K562 (cell line): ENCODE data around the gene NLRP12. TPM values are rescaled to one million over a fixed set of nuclear protein-coding genes. Genes with fewer than 3 reads are reported as not detected.

Source experiments
- ATAC-seq: fragments of 200-7000 bp; cut with Tn5 transposase; 3 replicates; pipeline ENCODE4 v1.9.1; 2020; ENCODE audit warnings: moderate library complexity
- BruUV-seq: library from RNA; stranded (reverse); fragments of 400-500 nt; replicated peaks from 2 replicates; lab custom pipeline; 2021; lab: Mats Ljungman, UMichigan
- CTCF ChIA-PET: fragments of 300-600 bp; formaldehyde crosslinking; extraction: SDS; loops from one replicate; lab custom pipeline; 2021; ENCODE audit warnings: low intra/inter-chr PET ratio; lab: Yijun Ruan, JAX
- POLR2A ChIA-PET: fragments of 300-600, 350-650 bp; sonication (Branson Sonifier 250); formaldehyde crosslinking; extraction: SDS; loops from one replicate; lab custom pipeline; 2021; ENCODE audit warnings: antibody characterized with exemption, inconsistent platforms; lab: Yijun Ruan, JAX
- DNase-seq, 4 experiments: peaks; one replicate each; pipeline versions ENCODE4 v3.0.0 to v3.0.0-alpha.2; 2011 to 2018; ENCODE audit warnings: low spot score in 3 of 4, mixed read lengths in 3 of 4; ENCODE audit errors: extremely low read depth in 1 of 4
- FAIRE-seq: peaks from 2 replicates; lab custom pipeline; 2011; peaks lifted over from hg19 to GRCh38; lab: Jason Lieb, UNC
- H2AFZ ChIP-seq: 2 replicates; pipeline ENCODE4 v1.6.0; 2011; ENCODE audit warnings: low read depth, low read length, control low read depth, inconsistent platforms
- H3K27ac ChIP-seq: fragments of 200-600 bp; 3 replicates; pipeline ENCODE4 v1.8.0; 2011; ENCODE audit warnings: low read depth, mild to moderate bottlenecking, control low read depth, inconsistent platforms, low read length, moderate library complexity, mixed read lengths; ENCODE audit errors: extremely low read depth
- H3K27me3 ChIP-seq, 2 experiments: fragments of 300-600 bp in 1 of 2; 2 replicates in 1 of 2; 3 replicates in 1 of 2; pipeline versions ENCODE4 v1.6.0 to v1.8.0; 2011; ENCODE audit warnings: inconsistent platforms in 2 of 2, low read length in 2 of 2, mild to moderate bottlenecking in 1 of 2, mixed read lengths in 1 of 2, moderate library complexity in 1 of 2; ENCODE audit not compliant: control insufficient read depth in 2 of 2, insufficient read depth in 2 of 2
- H3K36me3 ChIP-seq: fragments of 300-600 bp; 3 replicates; pipeline ENCODE4 v1.8.0; 2011; ENCODE audit warnings: mild to moderate bottlenecking, low read length, inconsistent platforms; ENCODE audit not compliant: control insufficient read depth, insufficient read depth
- H3K4me1 ChIP-seq, 2 experiments: fragments of 200-600 bp in 1 of 2; replicated peaks in 1 of 2; 2 replicates in 1 of 2; 3 replicates in 1 of 2; pipeline versions ENCODE4 v1.5.1 to v1.8.0; 2011; ENCODE audit warnings: inconsistent platforms in 2 of 2, low read length in 2 of 2, mild to moderate bottlenecking in 1 of 2, mixed read lengths in 1 of 2, moderate library complexity in 1 of 2; ENCODE audit not compliant: control insufficient read depth in 2 of 2, insufficient read depth in 2 of 2
- H3K4me2 ChIP-seq: 2 replicates; pipeline ENCODE4 v1.6.1; 2011; ENCODE audit warnings: low read length, control low read depth, inconsistent platforms, mixed read lengths; ENCODE audit not compliant: insufficient read depth
- H3K4me3 ChIP-seq: fragments of 200-600 bp; sonication (generic), shearing (Covaris generic); 2 replicates; pipeline ENCODE4 v1.5.1; 2016; ENCODE audit warnings: control low read depth, inconsistent platforms
- H3K79me2 ChIP-seq: fragments of 200-600 bp; 3 replicates; pipeline ENCODE4 v1.8.0; 2011; ENCODE audit warnings: low read length, inconsistent platforms; ENCODE audit not compliant: control insufficient read depth, insufficient read depth
- H3K9ac ChIP-seq, 2 experiments: 2 replicates each; pipeline versions ENCODE4 v1.6.0 to v1.6.1; 2011; ENCODE audit warnings: low read depth in 2 of 2, low read length in 2 of 2, control low read depth in 1 of 2, inconsistent platforms in 1 of 2, mild to moderate bottlenecking in 1 of 2, mixed read lengths in 1 of 2; ENCODE audit not compliant: insufficient read depth in 1 of 2
- H3K9me1 ChIP-seq: one replicate; pipeline ENCODE4 v1.6.0; 2011; ENCODE audit warnings: inconsistent platforms, mild to moderate bottlenecking, low read length, moderate library complexity; ENCODE audit not compliant: control insufficient read depth, insufficient read depth
- H3K9me3 ChIP-seq: replicated peaks from 2 replicates; pipeline ENCODE4 v1.5.1; 2011; ENCODE audit warnings: low read depth, low read length, inconsistent platforms; ENCODE audit not compliant: control insufficient read depth, insufficient read depth
- H4K20me1 ChIP-seq: replicated peaks from 2 replicates; pipeline ENCODE4 v1.6.1; 2011; ENCODE audit warnings: low read length, inconsistent platforms, mixed read lengths; ENCODE audit not compliant: control insufficient read depth, insufficient read depth
- AFF4 ChIP-seq: sonication (generic); formaldehyde crosslinking; IDR thresholded peaks from 2 replicates; pipeline ENCODE4 v1.8.0; 2023; ENCODE audit warnings: mild to moderate bottlenecking, missing genetic modification reagents
- BACH1 ChIP-seq: fragments of 200-800 bp; sonication (Bioruptor generic); IDR thresholded peaks from 2 replicates; pipeline ENCODE4 v1.6.1; 2016; ENCODE audit warnings: missing genetic modification characterization, missing compliant biosample characterization
- CHAMP1 ChIP-seq: fragments of 450-650 bp; IDR thresholded peaks from 2 replicates; pipeline ENCODE4 v1.6.1; 2016; ENCODE audit warnings: mild to moderate bottlenecking
- MBD2 ChIP-seq: sonication (generic); IDR thresholded peaks from 2 replicates; pipeline ENCODE4 v1.6.1; 2016; ENCODE audit warnings: low read depth, borderline replicate concordance
- NFE2L1 ChIP-seq: fragments of 450-650 bp; IDR thresholded peaks from 2 replicates; pipeline ENCODE4 v1.6.1; 2016; ENCODE audit warnings: missing genetic modification characterization, low read depth, mild to moderate bottlenecking, missing compliant biosample characterization, moderate library complexity, borderline replicate concordance
- OTX1 ChIP-seq: fragments of 450-650 bp; formaldehyde crosslinking; IDR thresholded peaks from 2 replicates; pipeline ENCODE4 v1.4.0; 2022; ENCODE audit warnings: mild to moderate bottlenecking
- PHTF2 ChIP-seq: fragments of 250-450 bp; sonication (Bioruptor Pico); IDR thresholded peaks from 2 replicates; pipeline ENCODE4 v1.5.0; 2021; ENCODE audit warnings: mild to moderate bottlenecking
- POLR2B ChIP-seq: fragments of 450-650 bp; IDR thresholded peaks from 2 replicates; pipeline ENCODE4 v1.6.1; 2018; ENCODE audit warnings: low read depth; ENCODE audit not compliant: partially characterized antibody
- SLC30A9 ChIP-seq: fragments of 250-450 bp; sonication (Bioruptor Pico); IDR thresholded peaks from 2 replicates; pipeline ENCODE4 v1.8.0; 2022; ENCODE audit warnings: mild to moderate bottlenecking, moderate library complexity
- SMARCC2 ChIP-seq: fragments of 450-650 bp; IDR thresholded peaks from 2 replicates; pipeline ENCODE4 v1.6.1; 2017; ENCODE audit warnings: antibody characterized with exemption, moderate library complexity, mild to moderate bottlenecking, low read depth
- SP2 ChIP-seq: IDR thresholded peaks from 2 replicates; pipeline ENCODE4 v1.6.1; 2011; ENCODE audit warnings: mild to moderate bottlenecking, low read depth, low read length, moderate library complexity; ENCODE audit not compliant: poor library complexity, severe bottlenecking; ENCODE audit errors: extremely low read depth
- TAF1 ChIP-seq: IDR thresholded peaks from 2 replicates; pipeline ENCODE4 v1.6.1; 2011; ENCODE audit warnings: mild to moderate bottlenecking, low read length, moderate library complexity; ENCODE audit not compliant: insufficient read depth, control insufficient read depth, severe bottlenecking; ENCODE audit errors: extremely low read depth
- ZNF124 ChIP-seq: sonication (generic); formaldehyde crosslinking; IDR thresholded peaks from 2 replicates; pipeline ENCODE4 v1.8.1; 2022; ENCODE audit warnings: missing genetic modification reagents
- ZNF146 ChIP-seq: IDR thresholded peaks from one replicate; pipeline ENCODE4 v1.6.1; 2018; ENCODE audit warnings: missing compliant biosample characterization; ENCODE audit not compliant: unreplicated experiment
- ZNF316 ChIP-seq: fragments of 450-650 bp; IDR thresholded peaks from 2 replicates; pipeline ENCODE4 v1.6.1; 2016
- ZNF778 ChIP-seq: fragments of 450-650 bp; formaldehyde crosslinking; IDR thresholded peaks from 2 replicates; pipeline ENCODE4 v1.4.0; 2020; ENCODE audit warnings: mild to moderate bottlenecking, moderate library complexity
- WGBS: fragments of 100-300 bp; shearing (Covaris generic); methylation state at CpG from one replicate; pipeline ENCODE4 v1.1.6; 2016; ENCODE audit warnings: low coverage, mixed read lengths; ENCODE audit not compliant: insufficient coverage; ENCODE audit errors: missing lambda C conversion rate; 5-methylcytosine and 5-hydroxymethylcytosine counted together
- in situ Hi-C: fragments of 300-500 bp; cut with MboI; formaldehyde crosslinking; loops from 4 replicates; pipeline ENCODE4 v1.15.0; 2018; ENCODE audit warnings: inconsistent platforms, mixed read lengths
- intact Hi-C: fragments of 100-400 bp; cut with micrococcal nuclease; formaldehyde crosslinking; loops from 2 replicates; pipeline ENCODE4 v1.14.2; 2022
- polyA plus RNA-seq, 8 experiments: library from polyadenylated mRNA; depleted of rRNA in 4 of 8; stranded (reverse) in 5 of 8; unstranded in 3 of 8; fragments of >200 nt; fragmentation: Nextera tagmentation in 2 of 8; fragmentation: Illumina TruSeq in 1 of 8; extraction: Ambion mirVana in 2 of 8; extraction: Trizol in 1 of 8; gene quantifications; 2 replicates each; pipeline versions ENCODE4 v1.2.1 to v1.2.3, GENCODE V29; 2011 to 2014; ENCODE audit warnings: inconsistent platforms in 1 of 8, missing spikeins in 1 of 8
- total RNA-seq, 7 experiments: library from RNA; depleted of rRNA in 6 of 7; stranded (reverse); fragments of >200 nt in 6 of 7; fragmentation: Illumina TruSeq in 2 of 7; extraction: Trizol in 2 of 7; gene quantifications; 2 replicates each; pipeline versions ENCODE4 v1.2.1 to v1.2.3, GENCODE V29; 2011 to 2021; ENCODE audit warnings: low replicate concordance in 1 of 7

Gene NLRP12
- total and polyA plus RNA-seq, 9 of the 15 experiments (the other 6 are each of a cell fraction or from before 2014, with no cell fraction given): not detected

- Histone ChIP-seq H3K9me3 (no peaks in the 10 kb centered on the region), H3K79me2 (no peaks in the 10 kb centered on the region), H3K4me3 (no peak overlapping the region), H3K36me3 (no peaks in the 10 kb centered on the region), H3K4me1 (no peaks in the 10 kb centered on the region; a peak in 1 of 5 replicates), H3K27ac (no peak overlapping the region), H4K20me1 (no peaks in the 10 kb centered on the region), H3K9me1 (no peaks in the 10 kb centered on the region), H3K9ac (no peak overlapping the region), H3K4me2 (no peak overlapping the region), H2AFZ (no peak overlapping the region), H3K27me3 (peaks cover 0 to 20% of the 10 kb centered on the region in 2 experiments; a peak in 4 of 5 replicates)
- intact Hi-C loops: no loop called here
- ChIA-PET POLR2A (interaction anchor here (0.5 to 1.0 kb wide), 3 partner anchors 8 to 217 kb away, joined by 3 read pairs; no protein-coding TSS in a partner anchor), CTCF (no interaction called here)
- DNase-seq (no peak), FAIRE-seq (no peak), ATAC-seq (no peak)
- WGBS: 2% methylated on average over 13 of the region's 13 CpGs
- BruUV-seq: no TSS peak
- in situ Hi-C loops: no loop called here
- TF ChIP-seq ZNF146 (no peak), TAF1 (no peak), ZNF316 (no peak), MBD2 (no peak), CHAMP1 (no peak), PHTF2 (no peak), ZNF778 (no peak), SLC30A9 (CRISPR knock-in tag) (no peak), SP2 (no peak), POLR2B (no peak), OTX1 (CRISPR knock-in tag) (no peak), NFE2L1 (tag) (no peak), SMARCC2 (no peak), ZNF124 (CRISPR knock-in tag) (no peak), AFF4 (CRISPR knock-in tag) (no peak), BACH1 (no peak)
Measured at GRCh38 chr19:53818756-53819155, 5.4 kb downstream of the NLRP12 start.
